GM11168 (cell line): ENCODE data around the gene PTPRM.

Experiments used
- in situ Hi-C: fragments of 300-500 bp; cut with MboI; formaldehyde crosslinking; loops from one replicate; pipeline ENCODE4 v1.12.0; 2022; ENCODE audit warnings: low sequenced_read_pairs; ENCODE audit not compliant: unreplicated experiment

PTPRM gene

GRCh38 chr18:7566244-7566566 lies 911 bp upstream of the PTPRM start:
- in situ Hi-C loops: no loop called here

- in situ Hi-C loops: no loop called here
Measured at GRCh38 chr18:7567474-7568425, 634 bp downstream of the PTPRM start.

GRCh38 chr18:7568426-7568825 lies 1.3 kb downstream of the PTPRM start:
- in situ Hi-C loops: no loop called here

GRCh38 chr18:7571626-7572025 lies 4.5 kb downstream of the PTPRM start:
- in situ Hi-C loops: no loop called here

GRCh38 chr18:7572822-7573221 lies 5.7 kb downstream of the PTPRM start:
- in situ Hi-C loops: no loop called here

- in situ Hi-C loops: no loop called here
Measured at GRCh38 chr18:7575465-7576028, 8.4 kb downstream of the PTPRM start.

- in situ Hi-C loops: no loop called here
Measured at GRCh38 chr18:7576077-7576476, 9.0 kb downstream of the PTPRM start.

GRCh38 chr18:7576685-7577084 lies 9.6 kb downstream of the PTPRM start:
- in situ Hi-C loops: no loop called here

- in situ Hi-C loops: no loop called here
Measured at GRCh38 chr18:7577706-7578105, 10.6 kb downstream of the PTPRM start.

GRCh38 chr18:7579176-7579917 lies 12.2 kb downstream of the PTPRM start:
- in situ Hi-C loops: no loop called here

- in situ Hi-C loops: no loop called here
Measured at GRCh38 chr18:7579918-7580542, 12.9 kb downstream of the PTPRM start.

- in situ Hi-C loops: no loop called here
Measured at GRCh38 chr18:7584646-7585275, 17.6 kb downstream of the PTPRM start.

GRCh38 chr18:7585276-7585670 lies 18.2 kb downstream of the PTPRM start:
- in situ Hi-C loops: no loop called here

GRCh38 chr18:7586379-7586778 lies 19.3 kb downstream of the PTPRM start:
- in situ Hi-C loops: no loop called here

- in situ Hi-C loops: no loop called here
Measured at GRCh38 chr18:7590826-7591560, 23.9 kb downstream of the PTPRM start.

GRCh38 chr18:7592305-7593071 lies 25.4 kb downstream of the PTPRM start:
- in situ Hi-C loops: no loop called here

- in situ Hi-C loops: no loop called here
Measured at GRCh38 chr18:7593218-7593819, 26.2 kb downstream of the PTPRM start.

- in situ Hi-C loops: no loop called here
Measured at GRCh38 chr18:7596147-7596546, 29.0 kb downstream of the PTPRM start.

GRCh38 chr18:7597500-7597899 lies 30.4 kb downstream of the PTPRM start:
- in situ Hi-C loops: no loop called here
